Stimulated activated CD8-positive, alpha-beta memory T cell treated with anti-CD3 and anti-CD28 coated beads, Interleukin-12 subunit alpha, Interleukin-12 subunit beta, amount 100 ng/mL, for 1 hour (primary cell): Measurements from ENCODE around the gene HSD17B8.

Experiments used
- DNase-seq: peaks from one replicate; pipeline ENCODE4 v3.0.0-alpha.2; 2020; ENCODE audit warnings: low read depth

HSD17B8 gene

DNA sequence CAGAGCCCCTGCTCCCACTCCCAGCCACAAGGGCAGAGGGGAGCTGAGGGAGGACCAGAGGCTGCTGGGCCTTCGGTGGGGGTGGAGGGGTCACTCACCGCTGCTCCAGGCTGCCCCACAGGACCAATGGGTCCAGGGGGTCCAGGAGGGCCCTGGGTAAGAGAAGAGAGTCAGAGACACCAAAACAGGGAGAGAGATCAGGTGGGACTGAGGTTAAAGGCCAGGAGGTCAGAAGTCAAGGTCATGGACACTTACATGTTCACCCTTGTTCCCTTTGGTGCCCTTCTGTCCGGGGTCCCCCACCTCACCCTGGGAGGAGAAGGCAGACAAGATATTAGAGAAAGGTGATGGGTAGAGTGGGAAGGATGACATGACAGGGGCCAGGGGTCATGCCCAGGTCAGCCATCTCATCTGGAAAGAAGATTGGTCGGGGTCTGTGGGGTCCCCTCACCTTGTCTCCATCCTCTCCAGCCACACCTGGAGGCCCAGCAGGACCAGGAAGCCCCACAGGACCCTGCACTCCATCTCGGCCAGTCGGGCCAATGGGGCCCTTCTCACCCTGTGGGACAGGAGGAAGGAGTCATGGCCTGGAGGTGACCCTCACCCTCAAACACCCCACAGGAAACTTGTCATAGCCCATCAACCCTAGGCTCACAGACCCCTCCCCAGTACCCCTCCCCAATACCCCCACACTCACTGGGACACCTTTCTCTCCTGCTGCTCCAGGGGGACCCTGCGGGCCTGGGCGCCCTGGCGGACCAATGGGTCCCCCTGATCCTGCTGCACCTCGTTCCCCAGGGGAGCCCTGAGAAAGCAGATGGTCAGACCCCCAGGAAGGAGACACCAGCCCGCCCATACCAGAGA, 33.2 kb upstream of the HSD17B8 start:
- DNase-seq = no peak

DNA sequence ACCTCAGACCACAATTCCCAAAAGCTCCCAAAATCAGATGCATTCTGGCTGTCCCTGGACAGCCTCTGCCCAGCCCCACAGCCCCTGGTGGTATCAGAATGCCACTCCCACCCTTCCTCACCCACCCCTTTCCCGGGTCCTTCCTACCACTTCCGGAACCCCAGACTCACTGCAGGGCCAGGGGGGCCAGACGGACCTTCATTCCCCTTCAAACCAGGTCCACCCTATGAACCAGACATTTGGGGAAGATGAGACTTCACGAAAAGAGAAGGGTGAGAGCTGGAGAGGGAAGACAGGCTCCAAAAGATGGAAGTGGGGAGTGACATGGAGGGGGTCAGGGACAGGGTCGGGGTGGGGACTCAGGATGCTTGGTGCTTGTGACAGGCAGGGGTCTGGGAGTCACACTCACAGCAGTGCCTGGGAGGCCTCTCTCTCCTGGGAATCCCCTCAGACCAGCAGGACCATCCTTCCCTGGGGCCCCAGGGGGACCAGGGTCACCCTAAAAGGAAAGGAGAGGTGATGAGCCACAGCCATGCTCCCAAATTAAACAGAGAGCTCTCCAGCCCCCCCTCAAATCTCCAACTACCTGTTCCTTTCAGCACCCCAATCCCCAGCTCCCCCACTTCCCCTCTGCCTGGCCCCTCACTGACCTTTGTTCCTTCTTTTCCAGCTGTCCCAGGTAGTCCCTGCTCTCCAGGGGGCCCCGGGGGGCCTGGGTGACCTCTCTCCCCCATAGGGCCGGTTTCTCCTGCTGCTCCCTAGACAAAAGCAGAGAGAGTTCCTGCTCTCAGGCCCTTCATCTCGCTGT, 32.4 kb upstream of the HSD17B8 start:
- DNase-seq = no peak

DNA sequence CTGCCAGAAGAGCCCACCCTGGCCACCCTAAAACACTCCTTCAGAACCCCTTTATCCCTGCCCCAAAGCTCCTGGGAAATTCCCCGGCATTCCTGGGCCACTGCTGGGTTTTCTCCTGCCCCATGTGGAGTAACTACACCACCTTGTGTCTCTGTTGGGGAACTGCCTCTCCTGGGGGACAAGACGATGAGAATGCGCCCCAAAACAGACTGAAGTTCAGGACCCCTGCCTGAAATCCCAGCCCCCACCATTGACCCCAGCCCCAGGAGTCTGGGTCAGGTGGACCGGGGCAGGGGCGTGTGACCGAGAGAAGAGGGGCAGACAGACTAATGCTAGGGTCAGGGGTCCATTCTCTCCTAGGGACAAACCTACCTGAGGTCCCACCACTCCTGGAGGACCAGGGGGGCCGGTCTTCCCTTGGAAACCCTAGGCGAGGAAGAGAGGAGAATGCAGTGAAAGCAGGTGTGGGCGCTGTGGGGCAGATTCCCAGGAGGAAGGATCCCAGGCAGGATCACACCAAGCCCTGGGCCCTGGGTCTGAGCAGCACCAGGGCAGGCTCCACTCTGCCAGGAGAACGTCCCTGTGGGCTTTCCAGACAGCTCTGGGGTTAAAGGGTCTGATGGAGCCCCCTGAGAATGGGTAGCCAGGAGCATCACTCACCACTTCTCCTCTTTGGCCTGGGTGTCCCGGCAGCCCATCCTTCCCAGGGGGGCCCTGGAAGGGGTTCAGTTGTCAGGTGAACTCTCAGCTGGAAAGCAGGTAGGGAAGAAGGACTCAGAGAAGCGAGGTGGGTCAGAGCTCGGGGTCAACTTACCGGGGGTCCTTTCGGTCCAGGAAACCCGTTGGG, 31.5 kb upstream of the HSD17B8 start:
- DNase-seq = no peak

DNA sequence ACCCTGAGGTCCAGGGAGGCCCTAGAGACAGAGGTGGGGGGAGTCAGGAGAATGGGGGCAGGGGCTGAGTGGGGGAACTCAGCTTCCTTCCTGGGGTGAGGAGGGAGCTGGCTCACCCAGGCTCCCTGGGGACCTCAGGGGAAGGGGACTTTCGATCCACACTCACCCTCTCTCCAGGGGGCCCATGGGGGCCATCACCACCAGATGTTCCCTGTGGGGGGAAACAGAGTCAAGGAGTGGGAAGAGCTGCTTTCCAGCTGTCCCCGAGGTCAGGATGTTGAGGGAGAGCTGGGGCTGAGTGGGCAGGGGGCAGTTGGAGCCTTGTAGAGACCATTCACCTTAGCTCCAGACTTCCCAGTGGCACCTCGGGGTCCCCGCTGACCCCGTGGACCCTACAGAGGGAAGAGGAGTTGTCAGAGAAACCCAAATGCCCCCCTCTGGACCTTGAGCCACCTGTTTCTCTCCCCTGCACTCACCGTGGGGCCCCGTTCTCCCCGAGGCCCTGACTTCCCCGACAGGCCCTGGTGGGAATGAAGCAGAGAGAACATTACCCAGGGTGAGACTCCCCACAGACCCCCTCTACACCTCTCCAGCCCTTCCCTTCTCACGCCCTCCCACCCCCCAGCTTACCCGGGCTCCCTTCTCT, 30.8 kb upstream of the HSD17B8 start:
- DNase-seq = no peak

DNA sequence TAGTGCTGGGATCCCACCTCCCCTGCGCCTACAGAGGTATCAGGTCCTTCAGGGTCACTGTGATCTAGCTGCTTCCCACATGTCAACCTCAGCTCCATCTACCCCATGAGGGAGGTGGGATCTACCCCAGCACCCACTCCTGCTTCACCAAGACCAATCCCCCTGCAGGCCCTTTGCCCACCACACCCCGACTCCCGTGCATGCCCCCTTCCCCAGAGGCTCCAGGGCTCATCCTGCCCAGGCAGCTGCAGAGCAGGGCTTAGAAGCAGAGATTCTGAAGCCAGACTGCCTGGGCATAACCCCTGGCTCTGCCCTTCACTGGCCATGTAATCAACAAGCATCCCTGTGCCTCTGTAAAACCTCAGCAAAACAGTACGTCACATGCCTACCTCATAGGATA, 29.7 kb upstream of the HSD17B8 start:
- DNase-seq = no peak

DNA sequence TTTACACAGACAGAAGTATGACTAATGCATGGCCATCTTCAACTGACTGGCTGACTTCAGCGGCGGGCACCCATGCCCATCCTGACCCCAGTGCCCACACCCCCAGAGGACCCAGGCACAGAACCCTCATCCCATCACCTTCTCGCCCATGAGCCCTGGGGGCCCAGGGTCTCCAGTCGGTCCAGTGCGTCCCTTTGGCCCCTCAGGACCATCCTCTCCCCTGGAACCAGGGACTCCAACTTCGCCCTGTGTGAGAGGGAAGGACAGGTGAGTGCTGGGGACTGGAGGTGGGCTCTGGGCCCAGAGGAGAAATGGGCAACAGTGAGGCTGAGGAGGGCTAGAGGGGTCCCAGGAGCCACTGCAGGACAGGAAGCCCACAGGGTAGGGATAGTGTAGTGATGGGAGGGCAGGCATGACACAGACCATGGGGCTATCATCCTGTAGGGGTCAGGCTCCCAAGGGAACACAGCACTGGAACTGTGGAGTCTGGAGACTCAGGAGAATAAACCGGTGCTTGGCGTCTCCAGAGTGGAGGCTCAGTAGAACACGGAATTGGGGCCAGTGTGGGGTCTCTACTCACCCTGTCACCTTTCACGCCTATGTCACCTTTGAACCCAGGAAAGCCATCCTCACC, 28.9 kb upstream of the HSD17B8 start:
- DNase-seq = no peak

DNA sequence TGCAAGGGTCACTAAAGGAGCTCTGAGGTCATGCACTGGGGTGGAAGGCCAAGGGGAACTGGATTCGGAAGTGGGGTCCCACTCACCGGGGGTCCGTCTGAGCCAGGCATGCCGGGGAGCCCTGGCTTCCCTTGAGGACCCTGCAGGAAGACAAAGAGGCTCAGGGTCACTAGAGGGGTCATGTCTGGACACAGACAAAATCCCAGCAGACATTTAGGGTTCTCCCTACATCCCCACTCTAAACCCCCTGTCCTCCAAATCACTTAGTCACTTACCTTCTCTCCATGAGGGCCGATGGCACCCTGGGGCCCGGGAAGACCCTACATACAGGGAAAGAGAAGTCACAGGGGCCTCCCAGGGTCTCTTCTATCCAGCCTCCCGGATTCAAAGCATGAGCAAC, 27.5 kb upstream of the HSD17B8 start:
- DNase-seq = no peak

DNA sequence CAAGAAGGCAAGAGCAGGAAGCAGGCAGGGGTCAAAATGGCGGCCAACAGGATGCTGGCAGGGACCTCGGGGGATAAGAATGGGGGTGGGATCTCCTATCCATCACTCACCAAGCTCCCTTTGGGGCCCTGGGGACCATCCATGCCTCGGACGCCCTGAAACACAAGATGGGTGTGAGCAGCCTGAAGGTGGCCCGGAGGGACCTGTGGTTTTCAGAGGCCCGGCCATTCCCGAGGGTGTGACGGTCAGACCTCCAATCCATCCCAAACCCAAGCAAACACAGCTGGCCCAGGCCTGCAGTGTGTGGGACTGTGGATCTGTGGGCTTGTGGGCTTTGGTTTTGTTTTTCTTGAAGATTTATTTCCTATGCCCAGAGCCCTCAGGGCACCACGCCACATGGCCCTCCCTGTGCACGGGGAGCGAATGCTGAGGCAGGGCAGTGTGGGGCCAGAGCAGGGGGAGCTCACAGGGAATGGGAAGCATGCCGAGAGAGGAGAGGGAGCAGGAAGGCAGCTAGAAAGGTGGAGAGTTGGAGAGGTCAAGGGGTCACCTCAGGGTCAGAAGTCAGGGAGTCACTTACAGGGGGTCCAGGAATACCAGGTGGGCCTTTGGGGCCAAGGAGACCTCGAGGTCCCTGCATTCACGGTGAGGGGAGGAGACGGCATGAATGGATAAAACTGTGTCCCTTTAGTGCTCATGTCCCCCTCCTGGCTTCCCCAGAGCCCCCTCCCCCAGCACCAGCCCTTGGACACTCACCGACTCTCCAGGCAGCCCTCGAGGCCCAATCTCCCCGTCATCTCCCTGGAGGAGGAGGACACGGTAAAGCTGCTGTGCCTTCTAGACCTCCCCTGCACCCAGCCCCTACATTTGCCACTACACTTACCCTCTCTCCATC, 26.7 kb upstream of the HSD17B8 start:
- DNase-seq = no peak

DNA sequence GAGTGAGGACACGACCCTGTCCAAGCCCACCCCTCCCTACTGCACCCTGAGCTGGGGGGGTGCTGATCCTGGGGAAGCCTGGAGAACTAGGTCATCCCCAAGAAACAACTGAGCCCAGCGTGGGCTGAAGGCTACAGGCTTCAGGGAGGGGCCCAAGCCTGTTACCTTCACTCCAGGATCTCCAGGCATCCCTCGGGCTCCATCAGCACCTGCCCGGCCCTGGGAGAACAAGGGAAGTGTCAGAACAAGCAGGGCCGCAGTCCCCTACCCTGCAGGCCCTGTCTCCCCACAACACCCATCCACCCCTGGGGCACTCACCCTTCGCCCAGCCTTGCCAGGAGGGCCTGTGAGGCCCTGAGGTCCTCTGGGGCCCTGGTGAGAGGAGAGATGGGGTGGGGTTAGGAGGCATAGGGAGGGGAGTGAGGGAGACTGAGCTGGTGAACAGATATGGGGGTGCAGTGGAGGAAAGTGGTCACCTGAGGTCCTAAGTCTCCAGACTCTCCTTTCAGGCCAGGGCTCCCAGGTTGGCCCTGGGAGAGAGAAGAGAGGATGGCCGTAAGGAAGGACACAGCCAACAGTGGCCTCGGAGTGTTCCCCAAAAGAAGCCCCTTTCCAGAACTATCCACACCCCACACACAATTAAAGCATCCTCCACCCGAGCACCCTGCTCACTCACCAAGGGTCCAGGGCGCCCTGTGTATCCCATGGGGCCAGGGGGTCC, 25.5 kb upstream of the HSD17B8 start:
- DNase-seq = no peak

DNA sequence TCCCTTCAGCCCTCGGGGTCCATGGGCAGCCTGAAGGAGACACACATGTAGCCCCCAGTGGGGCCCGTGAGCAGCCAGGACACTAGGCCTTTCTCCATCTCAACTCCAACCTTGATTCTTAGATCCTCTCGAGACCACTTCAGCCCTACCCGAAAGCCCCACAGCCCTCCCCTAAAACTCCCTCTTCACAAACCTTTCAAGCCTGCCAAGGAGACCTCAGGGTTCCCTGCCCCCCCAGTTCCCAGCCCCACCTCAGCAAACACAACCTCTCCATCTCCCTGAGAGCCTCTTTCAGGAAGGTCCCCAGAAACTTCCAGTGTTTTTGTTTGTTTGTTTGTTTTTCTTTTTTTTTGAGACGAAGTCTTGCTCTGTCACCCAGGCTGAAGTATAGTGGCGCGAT, 23.3 kb upstream of the HSD17B8 start:
- DNase-seq = no peak

DNA sequence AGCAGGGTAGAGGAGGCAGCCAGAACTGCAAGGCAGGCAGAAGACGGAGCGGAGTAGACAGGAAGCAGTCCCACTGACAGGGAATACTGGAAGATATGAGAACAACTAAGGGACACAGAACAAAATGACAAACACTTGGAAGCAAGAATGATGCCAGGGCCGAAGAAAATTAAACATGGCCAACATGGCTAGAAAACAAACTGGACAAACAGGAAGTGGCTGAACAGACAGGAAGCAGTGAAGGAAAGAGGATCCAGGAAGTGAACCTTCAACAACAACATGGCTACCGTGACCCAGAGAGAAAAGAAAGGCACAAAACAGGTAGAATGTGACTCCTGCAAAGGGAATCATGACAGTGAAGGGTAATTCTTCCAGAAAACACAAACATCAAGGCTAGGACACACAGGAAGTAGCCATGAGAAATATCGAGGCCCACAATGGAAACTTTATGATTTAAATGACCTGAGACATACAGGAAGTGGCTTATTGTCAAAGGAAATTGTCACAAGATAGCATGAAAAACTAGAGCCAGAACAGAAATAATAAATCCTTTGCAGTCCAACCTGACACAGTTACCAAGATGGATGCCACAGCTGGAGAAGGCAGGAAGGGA, 21.3 kb upstream of the HSD17B8 start:
- no peak for DNase-seq

DNA sequence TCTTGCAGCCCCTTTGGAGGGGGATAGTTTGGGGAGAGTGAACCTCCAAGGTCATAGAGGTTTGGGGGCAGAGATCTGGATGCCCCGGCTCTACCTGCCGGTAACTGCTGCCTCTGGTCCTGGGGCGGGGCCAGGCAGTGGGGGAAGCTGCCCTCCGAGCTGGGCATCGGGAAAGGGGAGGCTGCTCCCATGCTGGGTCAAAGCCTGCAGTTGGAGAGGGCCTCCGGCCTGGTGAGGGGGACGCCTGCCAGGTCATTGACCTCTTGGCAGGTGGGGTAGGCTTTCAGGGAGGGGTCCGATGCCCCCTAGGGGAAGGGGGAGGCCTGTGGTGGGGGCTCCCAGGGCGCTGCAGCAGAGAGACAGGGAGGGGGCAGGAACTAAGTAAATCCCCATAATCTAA, 19.3 kb upstream of the HSD17B8 start:
- no peak for DNase-seq

DNA sequence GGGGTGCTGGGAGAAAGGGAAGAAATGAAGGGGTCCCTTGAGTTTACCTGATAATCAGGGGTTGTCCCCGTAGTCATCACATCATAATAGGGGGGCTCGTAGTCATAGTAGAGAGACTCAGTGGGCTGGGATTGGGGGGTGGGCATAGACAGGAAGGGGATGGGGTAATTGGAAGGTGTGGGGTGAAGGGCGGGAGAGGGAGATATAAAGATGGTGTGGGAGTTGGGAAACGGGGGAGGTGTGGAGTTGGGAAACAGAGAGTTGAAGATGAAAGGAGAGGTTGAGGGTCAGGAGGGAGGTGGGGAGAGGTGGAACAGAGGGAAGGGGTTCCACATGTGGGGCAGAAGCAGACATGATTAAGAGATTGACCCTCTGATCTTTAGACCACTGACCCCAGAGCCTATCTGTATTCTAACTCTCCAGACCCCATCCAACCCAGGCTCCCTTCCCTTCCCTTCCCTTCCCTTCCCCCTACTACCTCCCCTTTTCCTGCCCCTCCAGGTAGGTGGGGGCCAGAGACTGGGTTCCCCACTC, 18.7 kb upstream of the HSD17B8 start:
- DNase-seq = no peak

DNA sequence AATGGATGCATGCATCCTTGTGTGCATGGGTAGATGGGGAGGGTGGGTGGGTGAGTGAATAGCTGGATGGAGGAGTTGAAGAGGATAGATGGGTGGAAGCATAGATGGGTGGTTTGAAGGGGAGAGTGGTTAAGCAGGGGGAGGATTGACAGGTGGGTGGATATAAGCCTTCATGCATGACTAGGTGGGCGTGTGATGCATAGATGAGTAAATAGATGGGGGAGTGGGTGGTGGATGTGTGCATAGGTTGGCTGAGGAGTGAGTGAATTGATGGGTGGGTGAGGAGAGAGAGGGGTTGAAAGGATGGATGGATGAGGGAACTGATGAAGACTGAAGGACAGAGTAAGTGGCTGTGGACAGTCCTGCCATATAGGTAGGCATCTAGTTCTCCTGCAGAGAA, 16.6 kb upstream of the HSD17B8 start:
- no peak for DNase-seq

DNA sequence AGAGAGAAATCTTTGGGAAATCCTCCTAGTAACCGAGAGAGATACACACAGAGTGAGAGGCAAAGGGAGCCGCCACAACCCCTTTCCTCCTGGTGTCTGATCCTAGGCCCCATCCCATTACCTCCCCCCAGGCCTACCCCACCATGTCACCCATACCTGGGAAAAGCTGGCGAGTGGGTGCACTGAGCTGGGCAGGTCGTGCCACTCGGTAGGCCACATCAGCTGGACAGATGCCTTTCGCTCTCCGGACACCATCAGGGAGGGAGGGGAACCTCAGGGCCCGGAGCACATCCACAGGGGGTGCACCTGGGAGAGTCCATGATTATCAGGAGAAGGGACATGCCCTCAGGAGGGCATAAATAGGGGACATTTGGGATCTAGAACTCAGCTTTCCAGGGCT, 15.3 kb upstream of the HSD17B8 start:
- DNase-seq = no peak

DNA sequence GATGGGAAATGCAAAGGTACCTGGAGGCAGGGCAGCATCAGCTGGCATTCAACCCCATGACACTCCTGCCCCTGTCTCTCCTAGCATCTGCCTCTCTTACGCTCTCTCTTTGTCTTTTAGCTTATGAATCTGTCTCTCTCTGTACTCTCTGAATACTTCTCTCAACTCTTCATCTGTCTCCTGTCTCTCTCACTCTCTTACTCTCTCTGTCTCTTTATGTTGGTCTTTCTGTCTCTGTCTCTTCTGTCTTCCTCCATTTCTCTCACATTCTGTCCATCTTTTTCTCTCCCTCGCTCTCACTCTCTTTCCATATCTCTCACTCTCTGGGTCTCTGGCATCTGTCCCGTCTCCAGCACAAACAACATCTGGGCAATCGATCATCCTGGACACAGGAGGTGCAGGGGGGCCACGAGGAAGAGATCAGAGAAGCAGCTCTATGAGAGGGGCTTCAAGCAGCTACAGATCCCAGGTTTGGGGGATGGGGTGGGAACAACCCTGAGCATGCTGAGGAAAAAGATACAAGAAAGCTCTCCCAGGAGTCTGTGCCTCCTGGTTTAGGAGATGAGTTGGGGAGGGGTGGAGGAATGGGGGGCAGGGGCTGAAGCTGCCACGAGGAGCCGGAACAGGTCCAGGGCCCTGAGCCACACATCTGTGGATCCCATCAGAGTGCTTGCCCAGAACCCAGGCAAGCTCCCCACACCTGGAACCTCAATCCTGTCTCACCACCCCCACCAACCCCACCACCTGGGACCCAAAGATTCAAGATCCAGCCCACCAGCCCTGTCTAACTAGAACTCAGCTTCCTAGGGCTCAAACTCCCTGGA, 14.6 kb upstream of the HSD17B8 start:
- no peak for DNase-seq

DNA sequence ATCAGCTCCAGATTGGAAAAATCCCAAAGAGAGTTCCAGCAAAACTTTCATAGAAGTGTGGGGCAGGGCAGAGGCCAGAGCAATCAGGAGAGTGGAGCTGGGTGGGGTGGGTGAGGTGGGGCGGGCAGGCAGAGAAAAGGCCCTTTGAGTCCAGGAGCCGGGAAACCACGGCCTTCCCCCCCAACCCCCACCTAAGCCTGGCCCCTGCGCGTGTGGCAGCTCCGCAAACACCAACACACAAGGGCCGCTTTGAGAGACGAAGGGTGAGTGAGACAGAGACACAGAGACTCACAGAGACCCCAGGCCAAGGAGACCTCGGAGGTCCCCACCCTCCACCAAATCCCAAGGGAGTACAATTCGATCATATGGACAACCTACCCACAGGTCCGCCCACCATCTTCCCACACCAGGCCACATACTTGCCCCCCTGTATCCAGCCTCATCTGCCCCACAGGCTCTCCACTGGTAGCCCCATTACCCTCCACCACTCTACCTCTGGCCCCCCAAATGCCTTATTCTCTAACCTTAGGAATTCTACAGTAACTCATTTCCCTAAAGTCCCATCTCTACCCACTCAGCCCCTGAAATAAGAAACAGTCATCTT, 13.8 kb upstream of the HSD17B8 start:
- no peak for DNase-seq
